Activated naive CD4-positive, alpha-beta T cell treated with anti-CD3 and anti-CD28 coated beads, Interleukin-2, amount 10 ng/mL, durations not matched to agents 5 hours and 36 hours (primary cell): Measurements from ENCODE around the gene IFT80. TPM values are rescaled to one million over a fixed set of nuclear protein-coding genes. Genes with fewer than 3 reads are reported as not detected.

Experiments
- microRNA-seq: library from miRNA; unstranded; fragments of <30 nt; microRNA quantifications from one replicate; pipeline ENCODE4 v1.2.0, GENCODE V29; 2022; ENCODE audit warnings: borderline microRNAs expressed, borderline replicate concordance
- total RNA-seq, 2 experiments: library from RNA; stranded (reverse); gene quantifications; one replicate each; pipeline ENCODE4 v1.2.3, GENCODE V29; 2021

The IFT80 gene
- 10 to 100 TPM; 30.1 to 30.2 TPM for total RNA-seq

DNA sequence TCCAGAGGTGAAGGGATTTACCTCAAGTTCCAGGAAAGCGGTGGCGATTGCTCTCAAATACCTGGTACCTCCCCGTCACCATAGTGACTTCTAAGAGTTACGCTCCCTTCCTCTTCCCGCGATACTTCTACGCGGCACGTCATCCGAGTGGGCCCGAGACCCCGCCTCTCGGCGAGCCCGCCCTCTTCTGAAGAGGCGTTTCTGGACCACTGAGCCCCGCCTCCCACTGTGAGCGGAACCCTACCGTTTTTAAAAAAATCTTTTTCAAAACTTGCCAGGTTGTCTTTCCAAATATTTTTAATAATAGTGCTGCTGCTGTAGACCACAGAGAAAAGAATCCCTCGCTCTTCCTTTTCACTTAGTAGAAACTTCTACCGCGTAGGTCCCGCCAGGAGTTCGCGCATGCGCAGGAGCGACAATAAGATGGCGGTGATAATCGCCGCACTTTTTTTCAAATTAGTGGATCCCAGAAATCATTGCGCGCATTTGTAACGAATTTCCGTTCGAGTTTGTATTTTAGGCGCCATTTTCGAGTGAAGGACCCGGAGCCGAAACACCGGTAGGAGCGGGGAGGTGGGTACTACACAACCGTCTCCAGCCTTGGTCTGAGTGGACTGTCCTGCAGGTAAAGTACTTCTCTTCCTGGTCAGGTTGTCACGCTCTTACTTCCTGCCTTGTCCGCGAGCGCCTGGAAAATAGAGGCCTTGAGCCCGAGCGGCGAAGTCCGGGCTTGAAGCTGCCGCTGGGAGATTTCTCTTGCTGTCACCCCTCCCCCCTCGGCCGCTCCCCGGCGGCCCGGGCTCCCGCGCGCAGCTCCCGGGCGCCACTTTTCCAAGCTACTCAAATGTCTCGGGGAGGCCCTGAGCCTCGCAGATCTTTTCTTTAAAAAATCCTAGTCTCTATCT is at the start of gene IFT80, which contains the start of gene SMC4:
TSS of gene IFT80 (minus strand) at position 101 of the 905 bp plus-strand sequence. CDS start 14,625 bp downstream, outside the sequence.
TSS of gene SMC4 (plus strand) at position 526 of the 905 bp plus-strand sequence. CDS start 1,177 bp downstream, outside the sequence.

DNA sequence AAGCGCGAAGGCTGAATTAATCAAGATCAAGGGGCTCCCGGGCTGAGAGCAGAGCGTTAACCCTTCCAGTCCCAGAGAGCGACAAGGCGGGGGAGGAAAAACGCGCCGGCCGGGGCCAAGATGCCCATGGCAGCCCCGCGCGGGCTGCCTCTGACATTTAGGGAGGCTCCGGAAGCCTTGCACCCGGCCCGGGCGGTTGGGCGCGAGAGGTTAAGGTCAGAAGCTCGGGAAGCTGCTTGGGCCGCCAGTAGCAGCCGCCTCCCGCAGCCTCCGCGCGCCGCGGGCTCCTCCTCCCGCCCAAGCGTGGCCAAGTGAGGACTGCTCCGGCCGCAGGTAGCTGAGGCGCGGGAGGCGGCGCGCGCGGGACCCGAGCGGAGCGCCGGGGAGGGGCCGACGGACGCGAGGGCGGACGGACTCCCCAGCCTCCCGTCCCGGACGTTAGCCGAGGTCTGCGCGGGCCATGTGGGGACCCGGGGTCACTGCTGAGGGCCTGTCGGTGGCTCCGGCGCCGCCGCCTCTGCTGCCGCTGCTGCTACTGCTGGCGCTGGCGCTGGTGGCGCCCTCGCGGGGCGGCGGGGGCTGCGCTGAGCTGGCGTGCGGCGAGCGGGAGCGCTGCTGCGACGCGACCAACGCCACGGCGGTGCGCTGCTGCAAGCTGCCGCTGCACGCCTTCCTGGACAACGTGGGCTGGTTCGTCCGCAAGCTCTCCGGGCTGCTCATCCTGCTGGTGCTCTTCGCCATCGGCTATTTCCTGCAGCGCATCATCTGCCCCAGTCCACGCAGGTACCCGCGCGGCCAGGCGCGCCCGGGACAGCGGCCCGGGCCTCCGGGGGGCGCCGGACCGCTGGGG is 173.6 kb downstream of the IFT80 start, which contains the start of gene C3orf80:
TSS of gene C3orf80 (plus strand) at position 247 of the 850 bp plus-strand sequence. CDS start at position 461, 214 bp downstream.

Small RNA genes lying within 50 kb of the gene (microRNA-seq; reads per million reads assigned to microRNA genes)
- gene MIR15B (254 reads per million, percentile 80 among the genes with 10 or more reads in this experiment), gene MIR16-2 (164 reads per million, percentile 76 among the genes with 10 or more reads in this experiment)

Other genes starting within 250 kb of the IFT80 start
- not detected for gene C3orf80, start 173.8 kb downstream of the IFT80 start, total RNA-seq
- gene SMC4, start 425 bp upstream of the IFT80 start, total RNA-seq, result 100 to 1,000 TPM; 197 to 204 TPM
- gene TRIM59, start 50.6 kb upstream of the IFT80 start, total RNA-seq, result 10 to 100 TPM; 47.7 to 49.3 TPM
- gene KPNA4, start 166.3 kb upstream of the IFT80 start, total RNA-seq, result 10 to 100 TPM; 33.7 to 34.3 TPM